GM04503 (cell line): ENCODE measurements around the gene GREB1.

Experiments used
- DNase-seq: peaks from one replicate; pipeline ENCODE4 v3.0.0-alpha.2; 2012; ENCODE audit warnings: low read depth

The GREB1 gene

GRCh38 chr2:11512431-11512830 is 21.4 kb upstream of the GREB1 start:
- DNase-seq = no peak

DNA sequence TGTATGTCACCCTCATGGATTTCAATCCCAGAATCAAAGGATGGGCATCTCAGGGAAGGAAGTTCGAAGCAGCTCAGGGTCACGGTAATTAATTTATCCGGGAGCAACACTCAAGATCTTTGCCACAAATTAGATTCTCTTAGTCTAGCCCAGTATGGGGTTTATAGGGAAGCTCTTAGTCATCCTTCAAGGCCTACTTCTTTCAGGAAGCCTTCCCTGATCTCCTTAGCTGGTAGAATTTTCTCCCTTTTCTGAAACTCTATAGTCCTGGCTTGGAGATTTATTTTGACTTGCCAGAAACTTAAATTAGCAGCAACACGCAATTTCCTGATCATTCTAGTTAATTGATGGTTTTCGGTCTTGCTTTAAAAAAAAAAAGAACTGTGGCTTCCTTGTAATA is 20.5 kb upstream of the GREB1 start:
- DNase-seq = no peak

- DNase-seq = no peak
These were observed 19.6 kb upstream of the GREB1 start for GRCh38 chr2:11514081-11514730.

DNA sequence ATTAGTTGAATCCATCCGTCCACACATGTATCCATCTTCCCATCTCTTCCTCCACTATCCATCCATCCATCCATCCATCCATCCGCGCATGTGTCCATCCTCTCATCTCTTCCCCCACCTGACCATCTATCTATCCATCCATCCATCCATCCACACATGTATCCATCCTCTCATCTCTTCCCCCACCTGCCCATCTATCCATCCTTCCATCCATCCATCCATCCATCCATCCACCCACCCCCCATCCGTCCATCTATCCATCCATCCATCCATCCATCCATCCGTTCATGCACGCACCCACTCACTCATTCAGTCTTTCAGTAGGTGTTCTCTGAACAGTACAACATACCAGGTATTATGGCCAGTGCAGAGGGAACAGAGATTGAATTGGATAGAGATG is 18.9 kb upstream of the GREB1 start:
- DNase-seq = no peak

DNA sequence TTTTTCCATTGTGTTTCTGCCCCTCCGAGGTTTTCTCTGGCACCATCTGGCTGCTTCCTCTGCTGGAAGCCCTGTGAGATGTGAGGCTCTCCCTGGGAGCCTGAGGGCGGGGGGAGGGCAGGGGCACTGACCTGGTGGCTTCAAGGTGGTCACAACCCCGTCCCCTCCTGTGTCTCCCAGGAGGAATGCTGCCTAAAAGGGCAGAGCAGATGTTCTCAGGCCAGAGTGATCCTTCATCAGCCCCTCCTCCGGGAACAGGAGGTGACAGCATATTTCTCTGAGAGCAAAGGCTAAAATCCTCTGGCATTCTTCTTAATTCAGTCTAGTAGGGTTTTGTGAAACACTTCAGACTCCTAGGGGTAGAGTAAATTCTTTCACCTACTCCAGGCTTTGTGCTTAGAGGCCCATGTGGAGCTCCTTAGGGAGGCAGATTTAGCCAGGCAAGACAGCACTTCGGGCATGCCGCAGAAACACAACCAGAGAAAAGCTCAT is 18.3 kb upstream of the GREB1 start:
- DNase-seq = no peak

GRCh38 chr2:11516984-11517648 is 16.7 kb upstream of the GREB1 start:
- DNase-seq = no peak

DNA sequence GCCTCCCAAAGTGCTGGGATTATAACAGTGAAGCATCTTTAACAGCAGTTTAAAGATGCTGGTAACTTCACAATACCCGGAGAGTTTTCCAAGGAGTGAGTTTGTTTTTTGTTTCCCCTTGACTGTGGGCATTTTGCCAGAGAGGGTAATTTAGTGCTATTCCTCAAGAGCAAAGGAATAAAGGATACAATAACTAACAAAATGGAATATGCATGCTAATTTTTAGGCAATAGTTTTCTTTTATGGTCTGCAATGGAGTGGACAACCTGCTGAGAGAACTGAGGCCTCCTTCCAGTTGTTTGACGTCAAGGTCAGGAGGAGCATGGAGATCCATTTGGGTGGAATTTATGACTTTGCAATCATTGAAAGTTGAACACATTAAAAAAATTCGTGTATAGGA is 15.9 kb upstream of the GREB1 start:
- DNase-seq = no peak

DNA sequence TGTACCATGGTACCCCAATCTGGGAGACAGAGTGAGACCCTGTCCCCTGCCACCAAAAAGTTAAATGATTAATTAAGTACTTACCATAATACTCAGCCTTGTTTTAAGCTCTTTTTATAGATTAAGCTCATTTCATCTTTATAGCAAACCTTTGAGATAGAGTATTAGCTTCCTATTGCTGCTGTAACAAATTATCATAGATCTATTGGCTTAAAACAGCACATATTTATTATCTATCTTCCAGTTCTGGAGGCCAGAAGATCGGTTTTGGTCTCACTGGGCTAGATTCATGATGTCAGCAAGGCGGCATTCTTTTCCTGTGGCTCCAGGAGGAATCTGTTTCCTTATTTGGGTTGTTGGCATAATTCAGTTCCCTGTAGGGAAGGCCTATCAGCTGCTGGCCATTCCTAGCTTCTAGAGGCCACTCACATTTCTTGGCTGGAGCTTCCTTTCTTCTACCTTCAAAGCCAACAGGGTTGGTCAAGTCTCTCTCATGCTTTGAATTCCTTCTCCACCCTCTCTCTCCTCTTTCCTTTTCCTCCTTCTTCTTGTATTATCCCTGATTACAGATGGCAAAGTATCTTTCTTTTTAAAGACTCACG is 13.7 kb upstream of the GREB1 start:
- DNase-seq = no peak

- no peak for DNase-seq
These were observed 12.1 kb upstream of the GREB1 start for GRCh38 chr2:11521775-11522174.

- DNase-seq = no peak
These were observed 9.4 kb upstream of the GREB1 start for GRCh38 chr2:11524470-11524869.

DNA sequence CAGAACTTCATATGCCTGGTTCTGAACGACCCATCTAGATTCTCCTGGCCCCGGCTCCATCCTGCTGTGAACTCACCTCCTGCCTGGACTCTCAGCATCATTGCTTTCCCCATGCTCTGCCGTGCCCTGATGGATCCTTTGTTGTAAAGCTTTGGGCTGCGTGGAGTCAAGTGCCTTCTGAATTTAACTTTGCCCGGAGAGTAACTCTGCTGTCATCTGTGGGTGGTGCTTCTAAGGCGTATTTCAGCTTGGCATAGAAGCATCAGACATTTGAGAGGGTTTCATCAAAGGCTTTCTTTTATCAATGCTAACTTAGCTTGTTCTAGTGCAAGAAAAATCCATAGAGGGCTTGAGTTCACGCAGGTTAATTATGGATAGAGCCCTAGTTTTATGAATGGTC is 8.1 kb upstream of the GREB1 start:
- no peak for DNase-seq

DNA sequence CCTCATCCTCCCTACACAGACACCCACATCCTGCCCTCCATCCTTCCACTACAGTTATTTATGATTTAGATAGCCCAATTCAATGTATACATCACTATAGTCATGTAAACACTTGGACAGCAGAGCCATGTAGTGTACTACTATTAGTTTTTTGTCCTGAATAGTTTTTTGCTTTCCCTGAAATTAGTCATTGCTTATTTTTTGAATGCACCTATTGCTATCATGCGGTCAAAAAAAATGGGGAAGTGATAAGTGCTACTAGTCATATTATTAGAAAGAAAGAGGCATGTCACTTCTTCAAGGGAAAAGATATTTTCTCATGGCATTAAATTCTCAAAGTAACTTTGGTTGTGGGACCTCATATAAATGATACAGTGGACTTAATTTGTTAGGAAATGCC is 6.8 kb upstream of the GREB1 start:
- no peak for DNase-seq

- DNase-seq = no peak
These were observed 5.6 kb upstream of the GREB1 start for GRCh38 chr2:11528228-11528627.

- no peak for DNase-seq
These were observed 2.9 kb upstream of the GREB1 start for GRCh38 chr2:11530864-11531465.

DNA sequence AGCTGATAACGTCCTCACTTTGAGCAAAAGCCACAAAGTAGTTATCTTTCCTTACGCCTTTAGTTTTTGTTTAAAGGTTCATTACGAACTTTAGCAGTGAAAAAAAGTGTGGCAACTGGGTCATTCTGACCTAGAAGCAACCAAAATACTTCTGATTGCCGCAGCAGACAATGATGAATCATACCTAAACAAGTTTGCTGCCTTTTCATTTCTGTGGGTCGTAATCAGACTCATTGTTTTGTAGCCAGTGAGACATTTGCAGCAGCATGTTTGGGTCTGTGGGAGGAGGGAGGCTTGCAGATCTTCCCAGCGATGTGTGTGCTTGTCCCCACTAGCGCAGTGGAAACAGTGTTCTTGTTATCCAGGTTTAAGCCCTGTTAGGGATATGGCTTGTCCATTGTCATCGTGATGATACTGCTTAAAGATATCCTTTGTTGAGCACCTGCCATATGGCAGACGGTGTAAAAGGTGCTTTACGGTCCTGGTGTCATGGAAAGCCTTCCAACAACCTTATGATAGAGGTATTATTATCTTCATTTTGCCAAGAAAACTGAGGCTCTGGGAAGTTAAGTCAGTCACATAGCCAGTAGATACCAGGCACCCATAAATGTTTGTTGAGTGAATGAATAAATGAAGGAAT is 1.3 kb upstream of the GREB1 start:
- DNase-seq = no peak

- DNase-seq = no peak
These were observed 363 bp downstream of the GREB1 start for GRCh38 chr2:11534071-11534745.

GRCh38 chr2:11534746-11535484 is 1.1 kb downstream of the GREB1 start:
- DNase-seq = no peak

DNA sequence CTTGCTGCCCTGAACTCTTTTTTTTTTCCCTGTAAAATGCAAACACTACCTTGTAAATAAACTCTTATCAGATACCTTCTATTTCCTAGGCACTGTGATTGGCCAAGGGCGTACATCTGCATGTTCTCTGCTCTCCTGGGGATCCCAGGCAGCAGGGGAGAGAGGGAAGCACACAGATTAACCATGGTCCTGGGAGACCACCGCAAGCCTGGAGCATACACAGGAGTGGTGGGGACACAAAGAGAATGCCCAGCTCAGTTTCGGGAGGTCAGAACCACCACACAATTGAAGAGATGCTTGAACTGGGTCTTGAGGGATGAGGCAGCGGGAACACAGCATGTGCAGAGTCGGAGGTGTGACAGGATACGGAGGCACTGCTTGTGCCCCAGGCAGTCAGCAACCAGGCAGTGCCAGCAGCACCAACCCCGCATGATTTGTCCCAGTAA is 2.1 kb downstream of the GREB1 start:
- DNase-seq = no peak

GRCh38 chr2:11537951-11538350 is 4.1 kb downstream of the GREB1 start:
- DNase-seq = no peak

DNA sequence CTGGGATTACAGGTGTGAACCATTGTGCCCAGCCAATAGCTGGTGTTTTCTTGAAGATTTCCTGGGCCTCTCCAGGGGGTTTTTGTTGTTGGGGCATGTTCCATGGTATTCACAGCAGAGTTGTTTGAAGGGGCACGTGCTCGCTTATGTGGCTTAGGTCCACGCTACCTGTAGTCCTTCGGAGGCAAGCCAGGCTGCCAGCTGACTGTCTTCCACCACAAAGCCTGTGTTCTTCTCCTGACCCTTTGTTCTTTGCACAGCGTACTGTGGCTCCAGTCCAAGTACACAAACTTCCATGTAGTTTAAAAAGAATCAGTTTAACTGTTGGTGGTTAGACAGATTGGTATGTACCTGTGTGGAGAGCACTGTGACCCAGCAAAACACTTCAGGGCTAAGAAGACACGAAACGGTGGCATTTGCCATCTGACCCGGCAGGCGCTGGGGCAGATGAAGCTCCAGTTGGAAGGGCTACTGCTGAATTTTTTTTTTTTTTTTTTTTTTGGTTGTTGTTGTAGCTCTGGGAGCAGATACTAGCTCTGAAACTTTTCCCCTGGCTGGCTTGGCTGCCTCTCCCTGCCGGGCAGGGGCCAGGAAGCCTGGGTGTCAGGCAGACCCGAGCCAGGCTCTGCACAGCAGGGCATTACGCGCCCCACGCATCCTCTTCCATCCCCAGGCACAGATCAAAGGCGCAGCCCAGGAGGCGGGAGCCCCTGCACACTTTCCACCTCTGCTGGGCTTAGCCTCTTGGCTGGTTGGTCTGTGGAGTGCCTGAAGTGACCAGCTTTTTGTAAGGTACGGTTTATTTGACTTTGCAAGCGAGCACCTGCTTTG is 5.7 kb downstream of the GREB1 start:
- DNase-seq = no peak
